Activated CD4-positive, CD25-positive, alpha-beta regulatory T cell (primary cell): ENCODE measurements around the gene VHLL.

ENCODE experiments used
- DNase-seq, 4 experiments: peaks; one replicate each; lab custom pipeline; 2025; lab: John Stamatoyannopoulos, UW

The VHLL gene

GRCh38 chr1:156257711-156258110, 41.4 kb downstream of the VHLL start:
- DNase-seq = no peak

DNA sequence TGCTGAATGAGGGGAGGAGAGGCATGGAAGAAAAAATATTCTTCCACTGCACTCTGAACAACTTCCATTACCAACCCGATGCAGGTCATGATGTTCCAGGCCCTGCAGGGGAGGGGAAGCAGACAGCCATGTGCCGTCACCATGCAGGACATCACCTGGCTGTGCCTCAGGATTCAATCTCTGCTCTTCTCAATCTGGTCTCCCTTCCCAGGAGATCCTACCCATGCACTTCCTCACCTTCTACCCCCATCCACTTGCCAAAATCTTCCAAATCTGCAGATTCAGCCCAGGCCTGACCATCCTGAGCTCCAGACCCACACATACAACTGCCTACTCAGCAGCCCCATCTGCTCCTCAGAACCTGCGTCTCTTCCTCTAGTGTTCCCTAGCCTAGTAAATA, 45.5 kb downstream of the VHLL start:
- no peak for DNase-seq

DNA sequence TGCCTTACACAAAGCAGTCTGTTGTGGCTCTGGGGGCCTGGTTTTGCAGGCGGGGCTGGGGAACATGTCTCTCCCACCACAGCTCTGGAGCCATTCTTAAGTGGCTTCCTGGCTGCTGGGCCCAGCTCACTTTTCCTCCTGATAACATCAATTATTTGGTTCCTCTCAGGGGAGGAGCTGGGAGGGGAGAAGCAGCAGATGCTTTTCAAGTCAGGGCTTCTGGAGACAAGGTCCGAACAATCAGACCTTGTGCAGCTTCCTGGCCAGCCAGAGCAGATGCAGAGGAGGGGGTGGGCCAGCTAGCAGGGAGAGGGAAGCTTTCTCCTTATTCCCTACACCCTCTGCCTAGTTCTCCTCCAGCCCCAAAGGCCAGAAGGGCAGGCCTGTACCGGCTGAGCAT, 47.6 kb downstream of the VHLL start:
- no peak for DNase-seq

GRCh38 chr1:156249593-156249992, 49.5 kb downstream of the VHLL start:
- no peak for DNase-seq
